Measurements from ENCODE around the gene GALM.
"Not testable (repeated sequence)": the region's sequence is repeated elsewhere in the genome, so short reads cannot be mapped to it uniquely, and the experiment has no call there.

GALM gene

DNA sequence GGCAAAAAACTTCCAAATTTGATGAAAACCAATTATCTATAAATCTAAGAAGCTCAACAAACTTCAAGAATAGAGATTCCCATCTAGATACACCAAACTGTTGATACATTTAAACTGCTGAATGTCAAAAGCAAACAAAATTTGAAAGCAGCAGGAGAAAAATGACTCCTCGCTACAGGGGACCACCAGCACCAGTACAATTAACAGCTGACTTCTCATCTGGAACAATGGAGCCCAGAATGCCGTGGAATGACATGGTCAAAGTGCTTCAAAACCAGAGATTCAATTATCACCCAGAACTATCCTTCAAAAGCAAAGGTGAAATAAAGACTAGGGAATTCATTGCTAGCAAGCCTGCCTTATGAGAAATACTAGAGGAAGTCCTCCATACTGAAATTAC is 73.6 kb downstream of the GALM start:
- DNase-seq (ENCODE audit: low spot score): no peak

GRCh38 chr2:38740851-38741731 is 75.2 kb downstream of the GALM start:
- peak; percentile 36 for DNase-seq (ENCODE audit: low spot score)

- DNase-seq (ENCODE audit: low spot score): no peak
Observed at GRCh38 chr2:38742797-38743559, 77.1 kb downstream of the GALM start.

- no peak for DNase-seq (ENCODE audit: low spot score)
Observed at GRCh38 chr2:38743672-38744398, 77.9 kb downstream of the GALM start.

DNA sequence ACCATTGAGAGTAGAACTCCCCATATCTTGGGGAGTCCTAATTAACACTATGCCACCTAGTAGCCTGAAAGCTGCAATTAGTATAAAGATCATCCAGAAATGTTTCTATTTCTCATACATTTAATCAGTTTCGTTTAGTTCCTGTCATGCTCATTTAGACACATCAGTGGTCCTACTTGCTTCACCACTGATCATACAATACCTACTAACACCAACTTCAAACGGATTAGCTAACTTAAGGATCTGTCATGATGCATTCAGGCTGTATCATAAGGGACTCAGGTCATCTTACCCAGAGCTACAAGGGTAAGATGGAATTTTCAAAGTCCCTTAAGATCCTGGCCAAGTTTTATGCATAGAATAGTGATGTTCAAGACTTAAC is 78.5 kb downstream of the GALM start:
- DNase-seq (ENCODE audit: low spot score): no peak

GRCh38 chr2:38745267-38745666 is 79.4 kb downstream of the GALM start:
- no peak for DNase-seq (ENCODE audit: low spot score)

- DNase-seq (ENCODE audit: low spot score): peak; percentile 95
Observed at GRCh38 chr2:38747007-38747424, 81.1 kb downstream of the GALM start.

GRCh38 chr2:38747819-38748218 is 81.9 kb downstream of the GALM start:
- DNase-seq (ENCODE audit: low spot score): no peak

DNA sequence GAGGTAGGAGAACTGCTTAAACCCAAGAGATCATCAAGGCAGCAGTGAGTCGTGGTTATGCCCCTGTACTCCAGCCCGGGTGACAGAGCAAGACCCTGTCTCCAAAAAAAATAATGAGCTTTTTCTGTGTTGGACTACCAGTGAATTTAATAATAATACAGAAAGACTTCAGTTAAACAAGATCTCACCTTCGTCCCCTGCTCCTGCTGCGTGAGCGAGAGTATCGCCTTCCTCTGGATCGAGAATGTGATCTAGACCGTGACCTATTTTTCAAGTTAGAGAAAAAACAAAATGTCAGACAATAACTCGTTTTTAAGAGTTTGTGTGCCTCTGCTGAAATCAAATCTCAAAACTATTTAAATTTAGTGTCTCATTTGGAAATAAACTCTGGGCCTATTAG is 82.5 kb downstream of the GALM start:
- DNase-seq (ENCODE audit: low spot score): no peak

- no peak for DNase-seq (ENCODE audit: low spot score)
Observed at GRCh38 chr2:38748943-38749804, 83.3 kb downstream of the GALM start.

GRCh38 chr2:38750011-38750890 is 84.3 kb downstream of the GALM start:
- DNase-seq (ENCODE audit: low spot score): no peak

- DNase-seq (ENCODE audit: low spot score): peak; percentile 100
Observed at GRCh38 chr2:38750891-38751595, 85.1 kb downstream of the GALM start, which contains the start of gene SRSF7. Gene SRSF7 (minus strand): TSS chr2:38751361. CDS start chr2:38751256, 105 bp downstream.

- peak; percentile 72 for DNase-seq (ENCODE audit: low spot score)
Observed at GRCh38 chr2:38751596-38752410, 85.9 kb downstream of the GALM start.

DNA sequence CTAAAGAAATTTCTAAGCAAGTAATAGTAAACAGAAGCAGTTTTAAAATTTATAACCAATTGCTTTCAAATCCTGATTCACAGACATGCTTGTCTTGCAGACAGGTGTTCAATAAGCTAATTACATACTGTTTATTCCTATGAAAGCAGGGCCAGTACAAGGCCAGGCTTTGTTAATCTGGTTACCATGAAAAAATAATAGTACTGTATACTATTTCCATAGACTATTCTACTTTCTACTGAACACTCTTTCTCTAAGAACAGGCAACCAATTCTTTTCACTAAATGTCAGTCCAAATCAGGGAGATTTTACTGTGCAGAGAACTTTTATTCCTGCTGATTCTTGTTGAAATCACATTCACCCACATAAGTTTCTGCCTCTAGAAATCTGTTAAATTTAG is 88.1 kb downstream of the GALM start:
- DNase-seq (ENCODE audit: low spot score): no peak

DNA sequence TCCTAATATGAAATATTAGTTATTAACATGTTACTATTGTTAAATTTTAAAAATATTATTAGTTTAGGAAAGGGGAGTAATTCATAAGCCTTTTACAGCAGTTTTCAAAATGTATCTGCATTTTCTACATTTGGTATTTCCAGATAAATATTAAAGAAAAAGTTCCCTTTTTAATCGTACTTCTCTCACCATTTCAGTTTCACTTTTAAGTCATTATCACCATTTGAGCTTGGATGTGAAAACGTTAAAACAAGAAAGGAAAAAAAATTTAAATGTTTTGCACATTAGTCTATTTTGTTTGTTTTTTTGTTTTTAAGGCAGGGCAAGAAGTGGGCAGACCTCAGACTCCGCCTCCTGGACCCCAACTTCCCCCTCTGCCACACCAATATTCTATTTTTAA is 88.6 kb downstream of the GALM start:
- no peak for DNase-seq (ENCODE audit: low spot score)

DNA sequence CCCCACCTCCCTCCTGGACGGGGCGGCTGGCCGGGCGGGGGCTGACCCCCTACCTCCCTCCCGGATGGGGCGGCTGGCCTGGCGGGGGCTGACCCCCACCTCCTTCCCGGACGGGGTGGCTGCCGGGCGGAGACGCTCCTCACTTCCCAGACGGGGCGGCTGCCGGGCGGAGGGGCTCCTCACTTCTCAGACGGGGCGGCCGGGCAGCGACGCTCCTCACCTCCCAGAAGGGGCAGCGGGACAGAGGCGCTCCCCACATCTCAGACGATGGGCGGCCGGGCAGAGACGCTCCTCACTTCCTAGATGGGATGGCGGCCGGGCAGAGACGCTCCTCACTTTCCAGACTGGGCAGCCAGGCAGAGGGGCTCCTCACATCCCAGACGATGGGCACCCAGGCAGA is 90.0 kb downstream of the GALM start:
- not testable (repeated sequence) for DNase-seq (ENCODE audit: low spot score)

- no peak for DNase-seq (ENCODE audit: low spot score)
Observed at GRCh38 chr2:38763228-38763627, 97.3 kb downstream of the GALM start.

DNA sequence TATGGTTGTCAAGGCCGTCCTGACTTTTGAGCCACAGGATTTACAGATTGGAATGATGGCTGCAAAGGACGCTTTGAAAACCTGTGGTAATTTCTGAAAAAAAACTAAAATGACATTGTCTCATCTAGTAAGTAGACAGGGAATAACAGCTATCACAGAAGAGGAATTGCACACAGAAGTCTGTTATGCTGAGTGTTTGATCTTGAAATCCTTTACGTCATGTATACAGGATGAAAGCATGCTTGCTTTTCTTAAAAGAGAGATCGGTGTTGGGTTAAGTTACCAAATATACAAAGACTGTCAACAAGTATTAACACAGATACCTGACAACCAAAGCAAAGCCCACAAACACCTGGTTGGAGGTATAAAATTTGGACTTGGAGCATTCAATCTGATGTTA is 97.8 kb downstream of the GALM start:
- no peak for DNase-seq (ENCODE audit: low spot score)

DNA sequence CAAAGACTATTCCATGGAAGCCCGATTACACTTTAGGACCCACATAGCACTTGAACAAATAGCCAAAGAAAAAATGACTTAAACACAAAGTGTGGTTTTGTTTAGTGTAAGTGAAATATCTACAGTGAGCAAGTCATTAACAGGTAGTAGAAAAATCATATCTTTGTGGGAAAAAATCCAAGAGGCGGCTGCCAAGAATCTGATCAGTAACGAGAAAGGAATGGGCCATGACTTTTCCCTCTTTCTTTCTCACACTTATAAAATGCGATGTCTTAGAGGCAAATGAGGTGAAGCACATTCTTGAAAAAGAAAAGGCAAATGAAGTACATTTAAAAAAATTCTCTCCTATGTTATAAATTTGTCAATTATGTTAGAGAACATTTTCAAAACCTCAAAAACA is 99.2 kb downstream of the GALM start:
- no peak for DNase-seq (ENCODE audit: low spot score)
